CD8-positive, alpha-beta memory T cell (primary cell): ENCODE results near the gene FUZ. TPM values are rescaled to one million over a fixed set of nuclear protein-coding genes. Genes with fewer than 3 reads are reported as not detected.

Experiments
- CTCF ChIA-PET: fragments of 350-600 bp; sonication (Branson Sonifier 250); formaldehyde crosslinking; loops from one replicate; lab custom pipeline; 2021; ENCODE audit warnings: antibody characterized with exemption; lab: Charles Lee
- POLR2A ChIA-PET: fragments of 350-600 bp; sonication (Branson Sonifier 250); formaldehyde crosslinking; loops from one replicate; lab custom pipeline; 2021; ENCODE audit warnings: antibody characterized with exemption; lab: Charles Lee
- DNase-seq, 5 donors: peaks; one replicate each; pipeline versions ENCODE4 v3.0.0 to v3.0.0-alpha.2; 2020 to 2022; ENCODE audit warnings: mixed read lengths in 1 of 5
- H3K27ac ChIP-seq: one replicate; pipeline ENCODE4 v1.7.0; 2013; ENCODE audit warnings: low read depth, mild to moderate bottlenecking, low read length, moderate library complexity
- H3K27me3 ChIP-seq: 2 replicates; pipeline ENCODE4 v1.7.0; 2013; ENCODE audit warnings: low read length, mild to moderate bottlenecking; ENCODE audit not compliant: insufficient read depth, poor library complexity, severe bottlenecking
- H3K36me3 ChIP-seq: 2 replicates; pipeline ENCODE4 v1.7.0; 2013; ENCODE audit warnings: mild to moderate bottlenecking, low read length, moderate library complexity; ENCODE audit not compliant: insufficient read depth
- H3K4me1 ChIP-seq: 2 replicates; pipeline ENCODE4 v1.7.0; 2013; ENCODE audit warnings: mild to moderate bottlenecking, low read length, moderate library complexity; ENCODE audit not compliant: insufficient read depth
- H3K4me3 ChIP-seq: 2 replicates; pipeline ENCODE4 v1.7.0; 2013; ENCODE audit warnings: mild to moderate bottlenecking, low read length
- H3K9me3 ChIP-seq: 2 replicates; pipeline ENCODE4 v1.7.0; 2013; ENCODE audit warnings: mild to moderate bottlenecking, low read length
- H3K27ac Mint-ChIP-seq, 8 donors: one replicate each; pipeline ENCODE4 v1.8.0; 2020 to 2021; ENCODE audit warnings: mixed read lengths in 8 of 8, mild to moderate bottlenecking in 6 of 8, inconsistent platforms in 3 of 8, moderate library complexity in 3 of 8
- H3K27me3 Mint-ChIP-seq, 2 donors: one replicate each; pipeline ENCODE4 v1.8.0; 2020 to 2021; ENCODE audit warnings: mixed read lengths in 2 of 2, mild to moderate bottlenecking in 1 of 2, moderate library complexity in 1 of 2
- H3K36me3 Mint-ChIP-seq, 3 donors: one replicate each; pipeline ENCODE4 v1.8.0; 2020 to 2021; ENCODE audit warnings: mixed read lengths in 3 of 3, inconsistent platforms in 1 of 3, mild to moderate bottlenecking in 1 of 3
- H3K4me1 Mint-ChIP-seq, 3 donors: one replicate each; pipeline ENCODE4 v1.8.0; 2020 to 2021; ENCODE audit warnings: mixed read lengths in 3 of 3, inconsistent platforms in 1 of 3, mild to moderate bottlenecking in 1 of 3
- H3K4me3 Mint-ChIP-seq, 7 donors: one replicate each; pipeline ENCODE4 v1.8.0; 2020 to 2021; ENCODE audit warnings: mixed read lengths in 7 of 7, mild to moderate bottlenecking in 6 of 7, moderate library complexity in 4 of 7, inconsistent platforms in 2 of 7
- H3K9me3 Mint-ChIP-seq, 5 donors: one replicate each; pipeline ENCODE4 v1.8.0; 2020 to 2022; ENCODE audit warnings: mixed read lengths in 5 of 5, mild to moderate bottlenecking in 3 of 5, moderate library complexity in 2 of 5, inconsistent platforms in 1 of 5
- polyA plus RNA-seq: library from polyadenylated mRNA; unstranded; fragments of 300-500 nt; fragmentation: Illumina TruSeq; gene quantifications from one replicate; pipeline ENCODE4 v1.2.3, GENCODE V29; 2021
- total RNA-seq, 2 experiments: library from RNA; stranded (reverse); gene quantifications; one replicate each; pipeline ENCODE4 v1.2.3, GENCODE V29; 2021

The FUZ gene, protein sequence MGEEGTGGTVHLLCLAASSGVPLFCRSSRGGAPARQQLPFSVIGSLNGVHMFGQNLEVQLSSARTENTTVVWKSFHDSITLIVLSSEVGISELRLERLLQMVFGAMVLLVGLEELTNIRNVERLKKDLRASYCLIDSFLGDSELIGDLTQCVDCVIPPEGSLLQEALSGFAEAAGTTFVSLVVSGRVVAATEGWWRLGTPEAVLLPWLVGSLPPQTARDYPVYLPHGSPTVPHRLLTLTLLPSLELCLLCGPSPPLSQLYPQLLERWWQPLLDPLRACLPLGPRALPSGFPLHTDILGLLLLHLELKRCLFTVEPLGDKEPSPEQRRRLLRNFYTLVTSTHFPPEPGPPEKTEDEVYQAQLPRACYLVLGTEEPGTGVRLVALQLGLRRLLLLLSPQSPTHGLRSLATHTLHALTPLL
- 10 to 100 TPM; 26.1 to 30.1 TPM for total RNA-seq
- 4.5 TPM for polyA plus RNA-seq

DNA sequence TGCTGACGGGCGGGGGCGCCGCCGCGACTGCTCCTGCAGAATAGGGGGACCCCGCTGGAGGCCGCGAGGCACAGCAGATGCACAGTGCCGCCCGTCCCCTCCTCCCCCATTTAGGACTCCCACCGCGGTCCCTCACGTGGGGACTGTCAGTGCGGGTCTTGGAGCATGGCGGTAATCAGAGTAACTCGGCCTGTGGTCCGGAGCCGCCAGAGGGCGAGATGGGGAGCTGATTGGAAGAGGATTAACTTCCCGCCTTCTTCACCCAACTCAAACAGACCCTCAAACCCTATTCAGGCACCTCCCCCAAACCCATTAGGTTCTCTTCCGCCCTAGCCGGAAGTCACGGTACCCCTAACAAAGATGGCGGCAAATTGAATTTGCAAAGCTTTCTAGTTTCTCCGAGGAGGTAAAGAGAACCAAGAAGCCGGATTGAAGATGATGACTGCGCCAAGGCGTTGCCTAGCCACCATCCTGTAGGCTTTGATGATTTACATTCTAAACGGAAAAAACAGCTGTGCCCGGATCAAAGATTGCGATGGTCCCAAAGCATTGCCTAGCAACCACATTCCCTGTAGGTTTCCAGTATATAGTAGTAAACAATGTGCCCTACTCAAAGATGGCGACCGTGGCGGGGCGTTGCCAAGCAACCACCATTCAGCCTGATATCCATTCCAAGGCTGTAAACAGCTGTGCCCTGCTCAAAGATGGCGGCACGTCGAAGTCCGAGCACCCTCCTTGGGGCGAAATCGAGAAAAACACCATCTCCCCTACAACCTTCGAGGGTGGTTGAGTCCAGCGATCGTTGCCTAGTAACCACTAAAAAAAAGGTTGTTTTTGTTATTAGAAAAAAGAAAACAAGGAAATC lies at the start of gene FUZ:
Gene FUZ, minus strand, starts transcription at position 296 of the 865 bp plus-strand sequence. Its CDS starts 186 bp downstream, at position 110.
- Mint-ChIP-seq H3K27ac (peak within 1 kb of the TSS; percentile 96 to 100 (median 100)), H3K9me3 (no peaks in the 10 kb centered on the region), H3K27me3 (peaks cover 0 to 10% of the 10 kb centered on the region in 2 donors), H3K4me1 (peaks cover 31 to 55% (median 47%) of the 10 kb centered on the region in 3 donors), H3K4me3 (peak within 1 kb of the TSS; percentile 90 to 98 (median 96)), H3K36me3 (peaks cover 0 to 17% (median 0%) of the 10 kb centered on the region in 3 donors)
- H3K36me3 ChIP-seq, result no peaks in the 10 kb centered on the region
- H3K9me3 ChIP-seq, result no peaks in the 10 kb centered on the region
- no peaks in the 10 kb centered on the region for H3K27me3 ChIP-seq
- ChIA-PET POLR2A (interaction anchor here (0.6 to 2.1 kb wide), 5 partner anchors 12 to 128 kb away, joined by 3 to 8 read pairs (median 3); partner anchors contain the start of genes AKT1S1 and TBC1D17), CTCF (interaction anchor here (1.2 to 2.0 kb wide), 5 partner anchors 37 to 96 kb away, joined by 3 to 8 read pairs (median 4); partner anchors contain the start of genes AKT1S1, AP2A1, PTOV1 and TBC1D17)
- peaks cover 32% of the 10 kb centered on the region for H3K4me1 ChIP-seq
- DNase-seq, result peak; percentile 85 to 97 (median 92)
- peak within 1 kb of the TSS; percentile 100 for H3K27ac ChIP-seq
- H3K4me3 ChIP-seq, result peak within 1 kb of the TSS; percentile 100

DNA sequence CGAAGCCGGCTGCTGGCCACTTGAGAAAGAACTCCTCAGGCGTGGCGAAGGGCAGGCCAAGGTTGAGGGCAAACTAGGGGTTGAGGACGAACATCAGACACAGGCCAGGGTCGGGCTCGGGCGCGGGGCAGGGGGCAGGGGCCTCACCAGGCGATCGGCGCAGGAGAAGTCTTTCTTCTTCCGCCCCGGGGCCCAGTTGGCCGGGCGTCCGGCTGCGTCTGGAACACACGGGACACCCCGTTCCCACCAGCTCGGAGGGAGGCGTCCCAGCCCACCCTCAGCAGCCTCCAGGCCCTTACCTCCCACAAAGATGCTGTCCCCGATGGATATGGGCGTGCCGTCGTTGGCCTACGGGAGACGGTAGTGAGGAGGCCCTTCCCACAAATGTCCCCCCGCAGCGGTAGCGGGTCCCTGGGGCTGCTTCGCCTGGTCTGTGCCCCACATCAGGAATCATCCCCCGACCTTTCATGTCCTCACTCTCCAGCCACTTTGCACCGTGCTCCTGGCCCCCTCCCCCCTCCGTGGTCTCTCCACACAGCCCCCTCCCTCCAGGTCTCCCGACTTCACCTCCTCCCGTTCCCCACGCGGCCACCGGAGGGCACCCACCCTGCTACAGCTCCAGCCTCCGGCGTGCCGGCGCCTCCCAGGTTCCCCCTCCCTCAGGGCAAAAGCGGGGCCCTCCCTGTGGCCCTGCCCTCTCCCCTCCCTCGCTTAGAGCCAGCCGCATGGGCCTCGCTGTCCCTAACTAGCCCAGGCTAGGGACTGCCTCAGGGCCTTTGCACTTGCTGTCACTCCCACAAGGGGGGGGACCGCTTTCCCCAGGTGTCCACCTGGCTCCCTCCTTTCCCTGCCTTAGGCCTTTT lies 49.5 kb upstream of the FUZ start:
- peaks cover 11% of the 10 kb centered on the region for H3K36me3 ChIP-seq
- peaks cover 20% of the 10 kb centered on the region for H3K4me1 ChIP-seq
- ChIA-PET POLR2A (no interaction called here), CTCF (no interaction called here)
- H3K4me3 ChIP-seq, result no peak overlapping the region
- Mint-ChIP-seq H3K9me3 (no peaks in the 10 kb centered on the region), H3K4me1 (peaks cover 14 to 30% (median 22%) of the 10 kb centered on the region in 3 donors), H3K27ac (peak overlapping the region in 1 of 8 donors; percentile 64), H3K36me3 (peaks cover 0 to 64% (median 5%) of the 10 kb centered on the region in 3 donors), H3K4me3 (peak overlapping the region in 1 of 7 donors; percentile 64), H3K27me3 (peaks cover 0 to 2% of the 10 kb centered on the region in 2 donors)
- H3K27me3 ChIP-seq, result no peaks in the 10 kb centered on the region
- no peaks in the 10 kb centered on the region for H3K9me3 ChIP-seq
- no peak overlapping the region for H3K27ac ChIP-seq
- DNase-seq, result no peak

DNA sequence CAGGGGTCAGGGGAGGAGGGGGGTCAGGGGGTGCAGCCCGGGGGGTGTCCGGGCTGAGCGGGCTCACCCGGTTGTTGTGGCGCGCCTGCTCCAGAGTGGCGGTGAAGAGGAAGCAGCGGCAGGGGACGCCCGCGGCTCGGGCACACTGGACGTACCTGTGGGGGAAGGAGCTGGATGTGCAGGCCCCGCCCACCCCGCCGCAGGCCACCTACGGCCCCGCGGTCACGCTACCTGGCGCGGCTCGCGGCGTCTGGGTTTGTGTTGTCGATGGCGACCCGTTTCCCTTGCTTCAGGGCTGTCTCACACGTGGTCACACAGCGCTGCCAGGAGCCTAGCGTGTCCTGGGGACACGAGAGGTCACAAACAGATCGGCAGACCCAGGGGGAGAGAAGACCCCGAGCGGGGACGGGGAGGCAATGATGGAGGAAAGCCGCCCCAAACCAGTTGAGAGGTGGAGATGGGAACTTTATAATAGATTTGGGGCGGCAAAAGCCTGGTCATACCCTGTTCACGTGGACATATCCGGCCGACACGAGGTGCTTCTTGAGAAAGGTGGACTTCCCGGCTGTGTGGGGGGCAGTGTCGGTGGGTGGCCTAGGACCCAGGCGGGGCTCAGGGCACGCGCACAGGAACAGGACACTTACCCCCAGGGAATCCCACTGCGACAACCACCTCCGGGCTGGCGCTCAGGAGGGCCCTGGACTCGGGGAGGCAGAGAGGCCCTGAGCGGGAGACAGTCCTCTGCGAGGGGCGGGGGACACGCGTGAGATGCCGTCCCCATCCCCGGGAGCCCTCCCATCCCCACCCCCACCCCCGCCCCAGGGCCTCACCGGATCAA lies 48.7 kb upstream of the FUZ start:
- no peak overlapping the region for H3K27ac ChIP-seq
- peak overlapping the region in 1 of 7 donors; percentile 56 for H3K4me3 Mint-ChIP-seq
- no peak for DNase-seq
- H3K27me3 Mint-ChIP-seq, result no peaks in the 10 kb centered on the region
- no peaks in the 10 kb centered on the region for H3K9me3 ChIP-seq
- H3K27ac Mint-ChIP-seq, result no peak overlapping the region
- H3K27me3 ChIP-seq, result no peaks in the 10 kb centered on the region
- H3K36me3 Mint-ChIP-seq, result peaks cover 0 to 67% (median 5%) of the 10 kb centered on the region in 3 donors
- no peaks in the 10 kb centered on the region for H3K9me3 Mint-ChIP-seq
- ChIA-PET CTCF (no interaction called here), POLR2A (interaction anchor here (0.6 kb wide), 1 partner anchor 43 kb away, joined by 3 read pairs; no protein-coding TSS in a partner anchor)
- peaks cover 11% of the 10 kb centered on the region for H3K36me3 ChIP-seq
- H3K4me1 ChIP-seq, result peaks cover 16% of the 10 kb centered on the region
- H3K4me3 ChIP-seq, result no peak overlapping the region
- H3K4me1 Mint-ChIP-seq, result peaks cover 14 to 26% (median 16%) of the 10 kb centered on the region in 3 donors

DNA sequence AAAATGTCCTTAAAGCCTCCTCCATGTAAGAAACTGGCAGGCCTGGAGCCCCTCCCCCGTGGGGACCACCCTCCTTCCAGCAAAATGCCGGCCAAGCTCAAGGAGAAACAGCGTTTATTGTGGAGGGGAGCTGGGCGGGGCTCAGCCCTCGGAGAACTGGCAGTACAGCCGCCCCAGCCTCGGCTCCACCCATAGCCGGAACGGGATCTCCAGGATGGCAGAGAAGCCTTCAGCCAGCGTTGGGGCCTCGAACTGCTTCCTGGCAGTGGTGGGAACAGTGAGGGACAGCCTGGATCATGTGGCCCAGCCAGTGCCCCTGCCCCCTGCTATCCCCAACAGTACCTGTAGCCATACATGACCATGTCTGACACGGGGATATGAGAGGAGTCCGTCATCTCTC lies 48.0 kb upstream of the FUZ start:
- DNase-seq, result no peak
- Histone ChIP-seq H3K27me3 (no peaks in the 10 kb centered on the region), H3K4me1 (peaks cover 10% of the 10 kb centered on the region), H3K27ac (no peak overlapping the region), H3K4me3 (no peak overlapping the region), H3K9me3 (no peaks in the 10 kb centered on the region), H3K36me3 (peaks cover 11% of the 10 kb centered on the region)
- H3K4me1 Mint-ChIP-seq, result peaks cover 9 to 19% (median 14%) of the 10 kb centered on the region in 3 donors
- POLR2A ChIA-PET, result no interaction called here
- no peaks in the 10 kb centered on the region for H3K27me3 Mint-ChIP-seq
- no peak overlapping the region for H3K4me3 Mint-ChIP-seq
- CTCF ChIA-PET, result no interaction called here
- no peak overlapping the region for H3K27ac Mint-ChIP-seq
- H3K36me3 Mint-ChIP-seq, result peaks cover 0 to 68% (median 5%) of the 10 kb centered on the region in 3 donors
- no peaks in the 10 kb centered on the region for H3K9me3 Mint-ChIP-seq

DNA sequence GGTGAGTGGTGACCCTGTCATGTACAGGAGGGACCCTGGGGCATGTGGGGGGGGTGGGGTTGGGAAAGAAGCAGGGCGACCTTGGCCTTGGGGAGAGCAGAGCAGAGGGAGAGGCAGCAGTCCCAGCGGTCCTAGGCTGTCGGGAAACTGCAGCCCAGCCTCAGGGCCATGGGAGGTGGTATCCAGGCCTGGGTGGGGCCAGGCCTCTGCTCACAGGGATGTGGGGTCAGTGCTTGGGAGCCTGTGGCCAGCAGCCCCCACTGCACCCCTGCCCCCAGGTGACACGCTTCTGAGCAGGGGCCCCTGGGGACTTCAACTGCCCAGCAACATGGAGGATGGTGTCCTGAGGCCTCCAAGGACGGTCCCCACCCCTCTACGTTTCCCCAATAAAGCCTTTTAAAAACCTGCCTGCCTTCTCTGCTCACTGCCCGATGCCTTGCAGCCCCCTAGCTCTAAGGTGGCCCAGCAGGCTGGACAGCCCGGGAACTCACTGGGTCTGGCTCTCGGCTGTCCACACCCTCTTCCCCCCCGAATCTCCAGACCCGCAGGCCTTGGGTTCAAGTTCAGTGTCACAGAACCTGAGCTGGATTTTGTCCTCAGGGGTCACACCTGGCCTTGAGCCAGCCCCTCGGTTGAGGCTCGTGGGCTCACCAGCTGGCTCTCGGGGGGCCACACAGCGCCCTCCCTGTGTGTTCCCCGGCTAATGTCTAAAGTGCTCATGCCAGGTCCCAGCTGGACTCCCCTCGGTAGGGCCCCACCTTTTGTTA lies 47.4 kb upstream of the FUZ start:
- ChIA-PET POLR2A (no interaction called here), CTCF (no interaction called here)
- H3K4me1 Mint-ChIP-seq, result peaks cover 3 to 17% (median 16%) of the 10 kb centered on the region in 3 donors
- H3K27ac Mint-ChIP-seq, result peak overlapping the region in 1 of 8 donors; percentile 33
- Histone ChIP-seq H3K4me1 (peaks cover 5% of the 10 kb centered on the region), H3K27me3 (no peaks in the 10 kb centered on the region), H3K36me3 (peaks cover 11% of the 10 kb centered on the region), H3K4me3 (no peak overlapping the region), H3K27ac (no peak overlapping the region), H3K9me3 (no peaks in the 10 kb centered on the region)
- H3K27me3 Mint-ChIP-seq, result no peaks in the 10 kb centered on the region
- peaks cover 0 to 69% (median 5%) of the 10 kb centered on the region in 3 donors for H3K36me3 Mint-ChIP-seq
- no peaks in the 10 kb centered on the region for H3K9me3 Mint-ChIP-seq
- no peak for DNase-seq
- peak overlapping the region in 1 of 7 donors; percentile 69 for H3K4me3 Mint-ChIP-seq

DNA sequence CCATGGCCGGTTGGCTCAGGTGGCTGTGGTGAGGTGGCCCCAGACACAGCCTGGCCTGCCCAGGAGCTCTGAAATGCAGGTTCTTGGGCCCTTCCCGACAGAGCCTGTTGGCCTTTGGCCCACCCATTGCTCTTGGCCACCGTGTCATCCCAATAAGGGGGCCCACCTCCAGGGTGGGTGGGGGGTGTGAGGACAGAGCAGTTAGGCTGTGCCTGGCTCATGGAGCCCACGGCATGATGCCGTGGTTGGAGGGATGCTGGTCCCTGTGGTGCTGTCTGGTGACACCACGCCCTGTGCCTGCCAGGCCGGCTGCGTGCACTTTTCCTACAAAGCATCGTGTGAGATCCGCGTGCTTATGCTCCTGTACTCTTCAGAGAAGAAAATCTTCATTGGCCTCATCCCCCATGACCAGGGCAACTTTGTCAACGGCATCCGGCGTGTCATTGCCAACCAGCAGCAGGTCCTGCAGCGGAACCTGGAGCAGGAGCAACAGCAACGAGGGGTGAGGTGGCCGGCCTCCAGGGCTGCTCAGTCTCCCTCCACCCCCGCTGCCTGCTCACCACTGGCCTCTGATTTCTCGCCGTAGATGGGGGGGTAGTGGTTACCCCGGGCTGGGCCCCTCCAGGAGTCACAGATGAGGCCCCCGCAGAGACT lies 46.7 kb upstream of the FUZ start:
- Mint-ChIP-seq H3K4me1 (peaks cover 3 to 19% (median 12%) of the 10 kb centered on the region in 3 donors), H3K36me3 (peaks cover 0 to 73% (median 4%) of the 10 kb centered on the region in 3 donors), H3K9me3 (no peaks in the 10 kb centered on the region), H3K27me3 (no peaks in the 10 kb centered on the region), H3K27ac (no peak overlapping the region), H3K4me3 (no peak overlapping the region)
- Histone ChIP-seq H3K27ac (no peak overlapping the region), H3K27me3 (no peaks in the 10 kb centered on the region), H3K4me3 (no peak overlapping the region), H3K9me3 (no peaks in the 10 kb centered on the region), H3K4me1 (no peaks in the 10 kb centered on the region), H3K36me3 (peaks cover 11% of the 10 kb centered on the region)
- ChIA-PET CTCF (no interaction called here), POLR2A (interaction anchor here (0.9 to 2.0 kb wide), 2 partner anchors 9 to 10 kb away, joined by 4 read pairs; no protein-coding TSS in a partner anchor)
- no peak for DNase-seq
